Sigmoid colon (tissue), 3 donors: ENCODE data around the gene SLC5A2.

ENCODE experiments used
- CTCF ChIP-seq, 4 experiments: fragments of 450-650 bp in 3 of 4; fragments of 200-600 bp in 1 of 4; IDR thresholded peaks; one replicate each; pipeline ENCODE4 v1.5.1; 2016 to 2019; ENCODE audit warnings: antibody characterized with exemption in 4 of 4, mild to moderate bottlenecking in 3 of 4, moderate library complexity in 2 of 4
- POLR2A ChIP-seq, 2 donors: fragments of 450-650 bp; IDR thresholded peaks; one replicate each; pipeline ENCODE4 v1.6.1; 2016; ENCODE audit warnings: antibody characterized with exemption in 2 of 2, mild to moderate bottlenecking in 2 of 2, moderate library complexity in 2 of 2

- TF ChIP-seq CTCF (IDR thresholded peaks at IDR 0.05) (no peak), POLR2A (IDR thresholded peaks at IDR 0.05) (no peak)
Measured at GRCh38 chr16:31459687-31460581, 23.0 kb upstream of the SLC5A2 start.
